GM12878 (cell line): ENCODE measurements around the gene KIF6. TPM values are rescaled to one million over a fixed set of nuclear protein-coding genes. Genes with fewer than 3 reads are reported as not detected.

ENCODE experiments used
- ATF2 ChIP-seq: IDR thresholded peaks from 2 replicates; pipeline ENCODE4 v1.6.1; 2012; ENCODE audit warnings: low read length, inconsistent platforms
- BCL11A ChIP-seq: IDR thresholded peaks from 2 replicates; pipeline ENCODE4 v1.6.1; 2011; ENCODE audit warnings: low read depth, low read length
- BHLHE40 ChIP-seq, 2 experiments: fragments of 450-650 bp in 1 of 2; IDR thresholded peaks; 2 replicates each; pipeline ENCODE4 v1.6.1; 2011 to 2017; ENCODE audit warnings: low read depth in 2 of 2, borderline replicate concordance in 1 of 2, improper control_type of control experiment in 1 of 2, low read length in 1 of 2, mild to moderate bottlenecking in 1 of 2
- CHD2 ChIP-seq: IDR thresholded peaks from 2 replicates; pipeline ENCODE4 v1.6.1; 2011; ENCODE audit warnings: low read depth, low read length, improper control_type of control experiment, borderline replicate concordance
- EED ChIP-seq: sonication (generic); IDR thresholded peaks from 2 replicates; pipeline ENCODE4 v1.6.1; 2016; ENCODE audit warnings: antibody characterized with exemption, low read depth
- EP300 ChIP-seq, 2 experiments: fragments of 150-350 bp in 1 of 2; IDR thresholded peaks; 2 replicates each; pipeline ENCODE4 v1.6.1; 2011 to 2012; ENCODE audit warnings: low read depth in 2 of 2, low read length in 2 of 2, borderline replicate concordance in 1 of 2, improper control_type of control experiment in 1 of 2, inconsistent platforms in 1 of 2; ENCODE audit not compliant: control insufficient read depth in 1 of 2
- HCFC1 ChIP-seq: fragments of 150-350 bp; IDR thresholded peaks from 2 replicates; pipeline ENCODE4 v1.6.1; 2014; ENCODE audit warnings: low read length
- HSF1 ChIP-seq: fragments of 150-350 bp; IDR thresholded peaks from 2 replicates; pipeline ENCODE4 v1.6.1; 2014; ENCODE audit warnings: mild to moderate bottlenecking, low read depth, low read length
- IKZF1 ChIP-seq: fragments of 450-650 bp; conservative IDR thresholded peaks from 2 replicates; pipeline ENCODE4 v1.6.1; 2017; ENCODE audit warnings: antibody characterized with exemption, mild to moderate bottlenecking
- IKZF2 ChIP-seq, 2 experiments: fragments of 450-650 bp; IDR thresholded peaks; 2 replicates each; pipeline ENCODE4 v1.6.1; 2017; ENCODE audit warnings: mild to moderate bottlenecking in 2 of 2, moderate library complexity in 2 of 2
- IRF4 ChIP-seq: IDR thresholded peaks from 2 replicates; pipeline ENCODE4 v1.6.1; 2011; ENCODE audit warnings: low read depth, low read length
- MLLT1 ChIP-seq: fragments of 450-650 bp; IDR thresholded peaks from 2 replicates; pipeline ENCODE4 v1.6.1; 2016; ENCODE audit warnings: mild to moderate bottlenecking
- MYB ChIP-seq: fragments of 150-350 bp; IDR thresholded peaks from 2 replicates; pipeline ENCODE4 v1.6.1; 2014; ENCODE audit warnings: mild to moderate bottlenecking, low read depth, low read length, borderline replicate concordance
- NR2C1 ChIP-seq: fragments of 450-650 bp; IDR thresholded peaks from 2 replicates; pipeline ENCODE4 v1.6.1; 2017; ENCODE audit warnings: antibody characterized with exemption, mild to moderate bottlenecking, moderate library complexity
- NR2F1 ChIP-seq: fragments of 450-650 bp; conservative IDR thresholded peaks from 2 replicates; pipeline ENCODE4 v1.6.1; 2017; ENCODE audit warnings: mild to moderate bottlenecking
- PAX8 ChIP-seq: fragments of 450-650 bp; IDR thresholded peaks from 2 replicates; pipeline ENCODE4 v1.6.1; 2017; ENCODE audit warnings: mild to moderate bottlenecking, moderate library complexity
- PBX3 ChIP-seq: IDR thresholded peaks from 2 replicates; pipeline ENCODE4 v1.6.1; 2011; ENCODE audit warnings: mild to moderate bottlenecking, low read depth, low read length, moderate library complexity; ENCODE audit not compliant: insufficient replicate concordance
- RB1 ChIP-seq: fragments of 450-650 bp; formaldehyde crosslinking; IDR thresholded peaks from 2 replicates; pipeline ENCODE4 v1.6.1; 2017; ENCODE audit warnings: mild to moderate bottlenecking, borderline replicate concordance
- RBBP5 ChIP-seq: fragments of 200-600 bp; sonication (generic); conservative IDR thresholded peaks from 2 replicates; pipeline ENCODE4 v1.6.1; 2016
- RUNX3 ChIP-seq: IDR thresholded peaks from 2 replicates; pipeline ENCODE4 v1.6.1; 2012; ENCODE audit warnings: low read length, inconsistent platforms
- SMC3 ChIP-seq: IDR thresholded peaks from 2 replicates; pipeline ENCODE4 v1.6.1; 2011; ENCODE audit warnings: low read length, improper control_type of control experiment, borderline replicate concordance
- SPI1 ChIP-seq: IDR thresholded peaks from 2 replicates; pipeline ENCODE4 v1.6.1; 2011; ENCODE audit warnings: low read depth, mild to moderate bottlenecking, low read length, moderate library complexity, borderline replicate concordance; ENCODE audit not compliant: insufficient read depth
- SREBF2 ChIP-seq: IDR thresholded peaks from 2 replicates; pipeline ENCODE4 v1.6.1; 2012; ENCODE audit warnings: mild to moderate bottlenecking, low read length
- TCF7 ChIP-seq: IDR thresholded peaks from 2 replicates; pipeline ENCODE4 v1.6.1; 2014; ENCODE audit warnings: antibody characterized with exemption, borderline replicate concordance
- ZNF24 ChIP-seq: fragments of 450-650 bp; IDR thresholded peaks from 2 replicates; pipeline ENCODE4 v1.6.1; 2017; ENCODE audit warnings: antibody characterized with exemption, mild to moderate bottlenecking
- ZNF622 ChIP-seq: fragments of 450-650 bp; IDR thresholded peaks from 2 replicates; pipeline ENCODE4 v1.6.1; 2017; ENCODE audit warnings: mild to moderate bottlenecking, inconsistent platforms
- polyA plus RNA-seq, 11 experiments: library from polyadenylated mRNA; depleted of rRNA in 4 of 11; unstranded in 6 of 11; stranded (reverse) in 5 of 11; fragments of >200 nt; fragmentation: Nextera tagmentation in 4 of 11; fragmentation: Illumina TruSeq in 1 of 11; extraction: Ambion mirVana in 4 of 11; extraction: Trizol in 1 of 11; gene quantifications; 1 replicate in 1 of 11; 2 replicates in 10 of 11; pipeline versions ENCODE4 v1.2.1 to v1.2.3, GENCODE V29; 2011 to 2016; ENCODE audit warnings: inconsistent platforms in 2 of 11, missing spikeins in 2 of 11, low read depth in 1 of 11
- total RNA-seq, 4 experiments: library from RNA; depleted of rRNA in 3 of 4; stranded (reverse); fragments of >200 nt in 3 of 4; fragmentation: Illumina TruSeq in 1 of 4; extraction: Trizol in 1 of 4; gene quantifications; 2 replicates each; pipeline versions ENCODE4 v1.2.1 to v1.2.3, GENCODE V29; 2013 to 2021

The KIF6 gene
- total and polyA plus RNA-seq, 10 of the 15 experiments (the other 5 are each of a cell fraction or from before 2014, with no cell fraction given) = 0.09 to 1.0 (median 0.28) TPM

GRCh38 chr6:39388606-39389483 is 336.4 kb downstream of the KIF6 start (continued):
- TF ChIP-seq PBX3 (no peak), TCF7 (no peak), RBBP5 (no peak), MYB (no peak), ZNF24 (no peak), NR2C1 (no peak), NR2F1 (peak; percentile 42), RB1 (no peak), SPI1 (peak; percentile 68), IKZF1 (peak; percentile 66), BCL11A (no peak), RUNX3 (no peak), CHD2 (no peak), ZNF622 (no peak), PAX8 (no peak), SREBF2 (no peak), ATF2 (no peak), EED (no peak), EP300 (IDR thresholded peaks at IDR 0.05; ENCODE audit: borderline replicate concordance in 1 of 2, control insufficient read depth in 1 of 2, low read depth in 2 of 2, low read length in 2 of 2) (peak; percentile 11 to 51; a peak in 3 of 4 replicates), IKZF2 (IDR thresholded peaks at IDR 0.05) (peak; percentile 79 to 86; a peak in 3 of 4 replicates), HSF1 (no peak), IRF4 (0 out of 2 replicates have a peak, but pooled peaks have one; percentile 20), SMC3 (no peak), HCFC1 (no peak), BHLHE40 (IDR thresholded peaks at IDR 0.05; ENCODE audit: borderline replicate concordance in 1 of 2, low read depth in 2 of 2, low read length in 1 of 2) (peak; percentile 68 to 85; a peak in 3 of 4 replicates), MLLT1 (0 out of 2 replicates have a peak, but pooled peaks have one; percentile 59)
